ENCODE data around the gene KCP.

The KCP gene

GRCh38 chr7:128849804-128850490 lies 60.6 kb downstream of the KCP start:
- TF ChIP-seq, protein P1, sequence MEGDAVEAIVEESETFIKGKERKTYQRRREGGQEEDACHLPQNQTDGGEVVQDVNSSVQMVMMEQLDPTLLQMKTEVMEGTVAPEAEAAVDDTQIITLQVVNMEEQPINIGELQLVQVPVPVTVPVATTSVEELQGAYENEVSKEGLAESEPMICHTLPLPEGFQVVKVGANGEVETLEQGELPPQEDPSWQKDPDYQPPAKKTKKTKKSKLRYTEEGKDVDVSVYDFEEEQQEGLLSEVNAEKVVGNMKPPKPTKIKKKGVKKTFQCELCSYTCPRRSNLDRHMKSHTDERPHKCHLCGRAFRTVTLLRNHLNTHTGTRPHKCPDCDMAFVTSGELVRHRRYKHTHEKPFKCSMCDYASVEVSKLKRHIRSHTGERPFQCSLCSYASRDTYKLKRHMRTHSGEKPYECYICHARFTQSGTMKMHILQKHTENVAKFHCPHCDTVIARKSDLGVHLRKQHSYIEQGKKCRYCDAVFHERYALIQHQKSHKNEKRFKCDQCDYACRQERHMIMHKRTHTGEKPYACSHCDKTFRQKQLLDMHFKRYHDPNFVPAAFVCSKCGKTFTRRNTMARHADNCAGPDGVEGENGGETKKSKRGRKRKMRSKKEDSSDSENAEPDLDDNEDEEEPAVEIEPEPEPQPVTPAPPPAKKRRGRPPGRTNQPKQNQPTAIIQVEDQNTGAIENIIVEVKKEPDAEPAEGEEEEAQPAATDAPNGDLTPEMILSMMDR (IDR thresholded peaks at IDR 0.05; ENCODE audit: borderline replicate concordance, insufficient read depth, low read depth, low read length): no peak
- H3K4me3 ChIP-seq (ENCODE audit: low read depth, low read length): no peak overlapping the region

- TF ChIP-seq, protein P1 (IDR thresholded peaks at IDR 0.05; ENCODE audit: borderline replicate concordance, insufficient read depth, low read depth, low read length): no peak
- H3K4me3 ChIP-seq (ENCODE audit: low read depth, low read length): no peak overlapping the region
Observed at GRCh38 chr7:128849156-128849515, 61.4 kb downstream of the KCP start.

GRCh38 chr7:128848289-128849155 lies 62.0 kb downstream of the KCP start:
- TF ChIP-seq, protein P1 (IDR thresholded peaks at IDR 0.05; ENCODE audit: borderline replicate concordance, insufficient read depth, low read depth, low read length): no peak
- no peak overlapping the region for H3K4me3 ChIP-seq (ENCODE audit: low read depth, low read length)

GRCh38 chr7:128847721-128848211 lies 62.7 kb downstream of the KCP start:
- no peak overlapping the region for H3K4me3 ChIP-seq (ENCODE audit: low read depth, low read length)
- TF ChIP-seq, protein P1 (IDR thresholded peaks at IDR 0.05; ENCODE audit: borderline replicate concordance, insufficient read depth, low read depth, low read length): no peak

DNA sequence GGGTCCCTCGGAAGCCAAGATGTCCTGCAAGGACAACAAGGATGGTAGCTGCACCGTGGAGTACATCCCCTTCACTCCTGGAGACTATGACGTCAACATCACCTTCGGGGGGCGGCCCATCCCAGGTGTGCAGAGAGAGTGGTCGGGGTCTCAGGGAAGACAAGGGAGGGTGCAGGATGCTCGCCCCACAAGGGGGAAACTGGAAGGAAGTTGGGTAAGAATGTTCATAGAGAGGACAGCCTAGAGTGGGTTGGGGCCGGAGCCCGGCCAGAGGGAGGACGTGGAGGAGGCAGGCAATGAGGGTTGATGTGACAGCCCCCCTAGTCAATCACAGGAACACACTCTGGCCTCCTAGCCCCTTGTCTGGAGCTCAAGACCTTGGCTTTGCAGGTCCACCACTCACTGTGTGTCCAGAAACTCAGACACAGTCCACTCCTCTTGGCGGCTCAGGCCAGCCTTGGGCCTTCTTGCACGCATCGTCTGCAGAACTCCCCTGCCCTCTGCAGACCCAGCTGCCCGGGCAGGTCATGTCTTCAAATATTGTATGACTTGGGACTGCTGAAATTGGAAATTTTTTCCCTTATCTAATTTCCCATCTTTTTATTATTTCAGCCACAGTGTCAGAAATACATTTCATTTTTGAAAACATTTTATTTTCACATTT lies 63.6 kb downstream of the KCP start:
- TF ChIP-seq, protein P1 (IDR thresholded peaks at IDR 0.05; ENCODE audit: borderline replicate concordance, insufficient read depth, low read depth, low read length): no peak

GRCh38 chr7:128845987-128846386 lies 64.5 kb downstream of the KCP start:
- no peak overlapping the region for H3K4me3 ChIP-seq (ENCODE audit: low read depth, low read length)
- TF ChIP-seq, protein P1 (IDR thresholded peaks at IDR 0.05; ENCODE audit: borderline replicate concordance, insufficient read depth, low read depth, low read length): no peak

More for the DNA sequence above, 63.6 kb downstream of the KCP start:
- no peak overlapping the region for H3K4me3 ChIP-seq (ENCODE audit: low read depth, low read length)
